GM06990 (cell line): ENCODE measurements around the gene KRT7.

Experiments
- DNase-seq: peaks from one replicate; pipeline ENCODE4 v3.0.0-alpha.2; 2011; ENCODE audit not compliant: insufficient read length; ENCODE audit errors: extremely low read depth
- H3K27me3 ChIP-seq: replicated peaks from 2 replicates; pipeline ENCODE4 v1.6.0; 2011; ENCODE audit warnings: low read length; ENCODE audit not compliant: control insufficient read depth, insufficient read depth
- H3K36me3 ChIP-seq: 2 replicates; pipeline ENCODE4 v1.5.1; 2011; ENCODE audit warnings: low read length; ENCODE audit not compliant: control insufficient read depth, insufficient read depth
- H3K4me3 ChIP-seq: replicated peaks from 2 replicates; pipeline ENCODE4 v1.5.1; 2011; ENCODE audit warnings: low read depth, mild to moderate bottlenecking, control low read depth, low read length
- TF ChIP-seq, protein P1 (sequence below): IDR thresholded peaks from 2 replicates; pipeline ENCODE4 v1.5.1; 2011; ENCODE audit warnings: low read length, control low read depth, mild to moderate bottlenecking, inconsistent platforms; ENCODE audit not compliant: insufficient read depth, poor library complexity, severe bottlenecking

Gene KRT7

DNA sequence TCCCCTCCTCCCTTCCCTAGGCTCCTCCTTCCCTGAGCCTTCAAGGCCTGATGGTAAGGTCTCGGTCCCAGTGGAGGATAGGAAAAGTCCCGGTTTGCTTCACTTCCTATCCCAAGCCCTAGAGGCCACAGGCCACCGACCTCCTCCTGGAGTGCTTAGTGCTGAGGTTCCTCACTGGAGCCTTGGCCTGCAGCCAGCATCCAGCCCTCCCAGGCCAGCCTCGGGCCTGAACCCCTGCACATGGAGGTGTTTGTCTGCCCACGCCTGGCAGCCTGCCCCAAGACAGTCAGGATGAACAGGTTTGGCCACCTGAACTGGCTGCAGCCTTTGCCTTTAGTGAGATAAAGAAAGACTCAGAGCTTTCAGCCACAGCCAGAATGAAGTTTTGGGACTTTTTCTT, 15.8 kb upstream of the KRT7 start:
- Histone ChIP-seq H3K4me3 (no peak overlapping the region), H3K36me3 (no peaks in the 10 kb centered on the region), H3K27me3 (no peaks in the 10 kb centered on the region)
- TF ChIP-seq, protein P1, sequence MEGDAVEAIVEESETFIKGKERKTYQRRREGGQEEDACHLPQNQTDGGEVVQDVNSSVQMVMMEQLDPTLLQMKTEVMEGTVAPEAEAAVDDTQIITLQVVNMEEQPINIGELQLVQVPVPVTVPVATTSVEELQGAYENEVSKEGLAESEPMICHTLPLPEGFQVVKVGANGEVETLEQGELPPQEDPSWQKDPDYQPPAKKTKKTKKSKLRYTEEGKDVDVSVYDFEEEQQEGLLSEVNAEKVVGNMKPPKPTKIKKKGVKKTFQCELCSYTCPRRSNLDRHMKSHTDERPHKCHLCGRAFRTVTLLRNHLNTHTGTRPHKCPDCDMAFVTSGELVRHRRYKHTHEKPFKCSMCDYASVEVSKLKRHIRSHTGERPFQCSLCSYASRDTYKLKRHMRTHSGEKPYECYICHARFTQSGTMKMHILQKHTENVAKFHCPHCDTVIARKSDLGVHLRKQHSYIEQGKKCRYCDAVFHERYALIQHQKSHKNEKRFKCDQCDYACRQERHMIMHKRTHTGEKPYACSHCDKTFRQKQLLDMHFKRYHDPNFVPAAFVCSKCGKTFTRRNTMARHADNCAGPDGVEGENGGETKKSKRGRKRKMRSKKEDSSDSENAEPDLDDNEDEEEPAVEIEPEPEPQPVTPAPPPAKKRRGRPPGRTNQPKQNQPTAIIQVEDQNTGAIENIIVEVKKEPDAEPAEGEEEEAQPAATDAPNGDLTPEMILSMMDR: no peak
- DNase-seq: no peak

DNA sequence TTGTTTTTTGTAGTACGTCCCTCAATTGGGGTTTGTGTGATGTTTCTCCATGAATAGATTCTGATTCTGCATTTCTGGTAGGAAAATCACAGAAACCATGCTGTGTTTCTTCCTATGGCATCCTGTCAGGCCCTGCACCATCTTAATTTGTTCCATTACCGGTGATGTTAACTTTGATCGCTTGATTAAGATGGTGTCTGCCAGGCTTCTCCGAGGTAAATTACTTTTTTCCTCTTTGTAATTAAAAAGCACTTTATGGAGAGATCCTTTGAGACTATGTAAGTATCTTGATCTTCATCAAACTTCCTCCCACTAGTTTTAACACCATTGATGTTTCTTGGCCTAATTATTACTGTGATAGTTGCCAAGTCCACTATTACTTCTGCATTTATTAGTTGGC, 15.0 kb upstream of the KRT7 start:
- Histone ChIP-seq H3K4me3 (no peak overlapping the region), H3K27me3 (no peaks in the 10 kb centered on the region), H3K36me3 (no peaks in the 10 kb centered on the region)
- DNase-seq: no peak
- TF ChIP-seq, protein P1: no peak

DNA sequence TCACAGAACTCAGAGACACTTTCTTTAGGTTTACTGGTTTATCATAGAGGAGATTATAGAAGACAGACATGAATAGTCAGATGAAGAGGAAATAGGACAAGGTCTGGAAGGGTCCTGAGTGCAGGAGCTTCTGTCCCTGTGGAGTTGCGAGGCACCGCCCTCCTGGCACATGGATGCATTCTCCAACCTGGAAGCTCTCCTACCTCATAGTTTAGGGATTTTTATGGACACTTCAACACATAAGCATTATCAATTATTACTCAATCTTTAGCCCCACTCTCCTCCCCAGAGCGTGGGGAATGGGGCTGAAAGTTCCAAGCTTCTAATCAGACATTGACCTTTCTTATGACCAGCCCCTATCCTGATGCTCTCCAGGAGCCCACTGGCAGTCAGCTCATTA, 12.6 kb upstream of the KRT7 start:
- Histone ChIP-seq H3K4me3 (no peak overlapping the region), H3K27me3 (no peaks in the 10 kb centered on the region), H3K36me3 (no peaks in the 10 kb centered on the region)
- DNase-seq: no peak
- TF ChIP-seq, protein P1: no peak

DNA sequence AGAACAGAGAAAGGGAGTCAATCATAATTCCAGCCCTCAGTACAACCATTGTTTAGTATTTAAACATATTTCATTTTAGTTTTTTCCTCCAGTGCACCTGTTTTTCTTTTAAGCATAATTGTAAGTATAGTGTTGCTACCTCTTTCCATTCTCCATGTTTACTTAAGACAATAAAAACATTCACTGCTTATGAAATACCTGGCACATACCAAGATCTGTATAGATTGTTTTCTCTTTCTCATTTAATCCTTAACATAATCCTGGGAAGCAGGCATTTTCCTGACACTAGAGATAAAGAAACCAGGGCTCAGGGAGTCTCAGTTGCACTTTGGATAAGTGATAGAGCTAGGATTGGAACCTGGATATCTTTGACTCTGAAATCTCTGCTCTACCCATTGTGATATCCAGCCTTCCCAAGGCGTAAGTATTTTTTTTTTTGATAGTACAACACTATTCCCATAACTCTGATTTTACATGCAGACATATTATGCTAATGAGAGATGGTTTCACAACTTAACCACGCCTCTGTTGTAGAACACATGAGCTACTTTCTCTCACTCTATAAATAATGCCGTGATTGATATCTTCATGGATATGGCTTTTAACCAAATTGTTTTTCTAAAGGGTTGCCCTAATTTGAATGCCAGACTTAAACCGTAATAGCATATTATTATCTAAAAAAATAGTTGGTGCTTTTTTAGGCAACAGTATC, 11.8 kb upstream of the KRT7 start:
- Histone ChIP-seq H3K4me3 (no peak overlapping the region), H3K36me3 (no peaks in the 10 kb centered on the region), H3K27me3 (no peaks in the 10 kb centered on the region)
- DNase-seq: no peak
- TF ChIP-seq, protein P1: no peak

DNA sequence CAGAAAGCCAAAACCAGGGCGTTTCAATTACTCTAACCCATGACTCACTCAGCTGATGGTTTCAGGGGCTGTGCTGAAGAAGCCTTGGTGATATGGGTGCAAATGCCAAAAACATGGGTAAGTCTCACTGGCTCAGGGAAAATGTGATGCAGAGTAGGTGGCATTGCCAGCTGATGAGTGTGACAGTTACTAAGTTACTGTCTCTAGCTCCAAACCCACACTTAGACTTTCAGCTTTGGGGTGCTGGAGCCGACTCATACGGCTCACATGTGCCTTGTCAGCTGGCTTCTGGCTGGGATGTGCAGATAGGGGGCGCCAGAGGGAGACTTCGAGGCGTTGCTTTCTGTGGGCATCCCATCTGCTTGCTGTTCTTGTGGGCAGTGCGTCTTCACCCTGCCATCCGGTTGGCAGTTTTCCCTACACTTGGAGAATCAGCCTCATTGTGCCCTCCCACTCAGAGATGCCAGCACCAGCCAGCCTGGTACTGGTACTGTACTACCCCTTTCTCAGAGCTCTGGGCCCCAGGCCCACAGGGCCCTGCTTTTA, 11.1 kb upstream of the KRT7 start:
- DNase-seq: peak; percentile 33
- TF ChIP-seq, protein P1: peak; percentile 73
- Histone ChIP-seq H3K36me3 (no peaks in the 10 kb centered on the region), H3K27me3 (no peaks in the 10 kb centered on the region), H3K4me3 (no peak overlapping the region)
